HL-60 (cell line): ENCODE results near the gene UBE2E1.

Experiments used
- DNase-seq, 2 experiments: peaks; one replicate each; pipeline ENCODE4 v3.0.0-alpha.2; 2010 to 2020; ENCODE audit warnings: low read depth in 1 of 2, low spot score in 1 of 2
- H3K27ac ChIP-seq: fragments of 250-450 bp; sonication (Bioruptor Pico); replicated peaks from 2 replicates; pipeline ENCODE4 v1.5.1; 2020; ENCODE audit warnings: mild to moderate bottlenecking, moderate library complexity
- H3K27me3 ChIP-seq: fragments of 250-450 bp; sonication (Bioruptor Pico); 2 replicates; pipeline ENCODE4 v1.5.1; 2021; ENCODE audit warnings: mild to moderate bottlenecking, moderate library complexity; ENCODE audit not compliant: insufficient read depth, poor library complexity, severe bottlenecking
- H3K4me3 ChIP-seq: replicated peaks from 2 replicates; pipeline ENCODE4 v1.5.1; 2011; ENCODE audit warnings: mild to moderate bottlenecking, control low read depth, low read length; ENCODE audit not compliant: insufficient read depth
- GABPA ChIP-seq: IDR thresholded peaks from 2 replicates; pipeline ENCODE4 v1.6.1; 2012; ENCODE audit warnings: low read depth
- POLR2AphosphoS5 ChIP-seq: IDR thresholded peaks from 2 replicates; pipeline ENCODE4 v1.6.1; 2012; ENCODE audit warnings: low read depth
- SPI1 ChIP-seq: IDR thresholded peaks from 2 replicates; pipeline ENCODE4 v1.6.1; 2012; ENCODE audit warnings: low read depth, mild to moderate bottlenecking, borderline replicate concordance
- TF ChIP-seq, protein P1 (sequence below): IDR thresholded peaks from one replicate; pipeline ENCODE4 v1.5.1; 2011; ENCODE audit warnings: low read length, control low read depth, inconsistent platforms; ENCODE audit not compliant: insufficient read depth
- TF ChIP-seq, protein P2 (sequence below): IDR thresholded peaks from 2 replicates; pipeline ENCODE4 v1.6.1; 2012; ENCODE audit warnings: low read depth; ENCODE audit not compliant: insufficient replicate concordance

UBE2E1 gene

DNA sequence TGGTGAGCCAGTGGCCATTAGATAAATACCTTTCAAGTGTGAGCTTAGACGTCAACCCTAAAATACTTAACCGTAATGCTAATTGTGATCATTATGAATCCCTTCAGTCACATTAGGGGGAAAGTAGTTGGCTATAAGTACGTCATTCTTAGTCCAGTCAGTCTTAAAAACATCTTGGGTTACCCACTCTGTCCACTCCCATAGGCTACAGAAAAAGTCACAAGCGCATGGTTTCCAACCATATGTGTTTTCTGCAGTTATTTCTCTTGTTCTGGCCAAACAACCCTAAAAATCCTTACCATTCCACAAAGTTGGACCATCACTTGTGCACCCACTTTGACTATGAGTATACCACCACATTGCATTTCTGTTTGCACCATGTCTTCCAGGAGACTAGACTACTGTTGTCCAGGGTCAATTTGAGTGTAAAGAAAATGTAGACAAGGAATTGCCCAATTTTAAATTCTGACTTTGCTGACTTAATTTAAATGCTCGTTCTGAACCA, 114.4 kb downstream of the UBE2E1 start:
- DNase-seq: no peak
- Histone ChIP-seq H3K27ac (no peak overlapping the region), H3K4me3 (no peak overlapping the region), H3K27me3 (no peaks in the 10 kb centered on the region)
- peak; percentile 71 for TF ChIP-seq POLR2AphosphoS5
- TF ChIP-seq, protein P1, sequence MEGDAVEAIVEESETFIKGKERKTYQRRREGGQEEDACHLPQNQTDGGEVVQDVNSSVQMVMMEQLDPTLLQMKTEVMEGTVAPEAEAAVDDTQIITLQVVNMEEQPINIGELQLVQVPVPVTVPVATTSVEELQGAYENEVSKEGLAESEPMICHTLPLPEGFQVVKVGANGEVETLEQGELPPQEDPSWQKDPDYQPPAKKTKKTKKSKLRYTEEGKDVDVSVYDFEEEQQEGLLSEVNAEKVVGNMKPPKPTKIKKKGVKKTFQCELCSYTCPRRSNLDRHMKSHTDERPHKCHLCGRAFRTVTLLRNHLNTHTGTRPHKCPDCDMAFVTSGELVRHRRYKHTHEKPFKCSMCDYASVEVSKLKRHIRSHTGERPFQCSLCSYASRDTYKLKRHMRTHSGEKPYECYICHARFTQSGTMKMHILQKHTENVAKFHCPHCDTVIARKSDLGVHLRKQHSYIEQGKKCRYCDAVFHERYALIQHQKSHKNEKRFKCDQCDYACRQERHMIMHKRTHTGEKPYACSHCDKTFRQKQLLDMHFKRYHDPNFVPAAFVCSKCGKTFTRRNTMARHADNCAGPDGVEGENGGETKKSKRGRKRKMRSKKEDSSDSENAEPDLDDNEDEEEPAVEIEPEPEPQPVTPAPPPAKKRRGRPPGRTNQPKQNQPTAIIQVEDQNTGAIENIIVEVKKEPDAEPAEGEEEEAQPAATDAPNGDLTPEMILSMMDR: no peak

DNA sequence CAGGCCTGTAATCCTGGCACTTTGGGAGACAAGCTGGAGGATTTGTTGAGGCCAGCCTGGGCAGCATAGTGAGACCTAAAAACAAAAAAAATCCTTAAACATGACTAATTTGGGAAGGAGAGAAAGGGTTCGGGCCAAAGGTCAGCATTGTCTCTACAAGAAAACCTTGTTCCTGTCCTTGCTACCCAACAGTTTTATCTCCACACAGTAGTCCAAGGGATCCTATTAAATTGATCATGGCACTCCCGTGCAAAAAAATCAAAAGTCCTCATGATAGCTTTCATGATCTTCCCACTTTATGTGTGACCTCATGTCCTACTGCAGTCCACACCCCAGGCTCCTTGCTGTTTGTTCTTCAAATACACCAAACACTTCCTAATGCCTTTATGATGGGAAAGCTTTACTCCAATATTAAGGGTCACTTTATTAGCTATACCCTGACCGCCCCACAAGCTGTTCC, 115.3 kb downstream of the UBE2E1 start:
- H3K27ac ChIP-seq: no peak overlapping the region
- no peaks in the 10 kb centered on the region for H3K27me3 ChIP-seq
- no peak overlapping the region for H3K4me3 ChIP-seq
- TF ChIP-seq POLR2AphosphoS5: peak; percentile 59
- TF ChIP-seq, protein P2, sequence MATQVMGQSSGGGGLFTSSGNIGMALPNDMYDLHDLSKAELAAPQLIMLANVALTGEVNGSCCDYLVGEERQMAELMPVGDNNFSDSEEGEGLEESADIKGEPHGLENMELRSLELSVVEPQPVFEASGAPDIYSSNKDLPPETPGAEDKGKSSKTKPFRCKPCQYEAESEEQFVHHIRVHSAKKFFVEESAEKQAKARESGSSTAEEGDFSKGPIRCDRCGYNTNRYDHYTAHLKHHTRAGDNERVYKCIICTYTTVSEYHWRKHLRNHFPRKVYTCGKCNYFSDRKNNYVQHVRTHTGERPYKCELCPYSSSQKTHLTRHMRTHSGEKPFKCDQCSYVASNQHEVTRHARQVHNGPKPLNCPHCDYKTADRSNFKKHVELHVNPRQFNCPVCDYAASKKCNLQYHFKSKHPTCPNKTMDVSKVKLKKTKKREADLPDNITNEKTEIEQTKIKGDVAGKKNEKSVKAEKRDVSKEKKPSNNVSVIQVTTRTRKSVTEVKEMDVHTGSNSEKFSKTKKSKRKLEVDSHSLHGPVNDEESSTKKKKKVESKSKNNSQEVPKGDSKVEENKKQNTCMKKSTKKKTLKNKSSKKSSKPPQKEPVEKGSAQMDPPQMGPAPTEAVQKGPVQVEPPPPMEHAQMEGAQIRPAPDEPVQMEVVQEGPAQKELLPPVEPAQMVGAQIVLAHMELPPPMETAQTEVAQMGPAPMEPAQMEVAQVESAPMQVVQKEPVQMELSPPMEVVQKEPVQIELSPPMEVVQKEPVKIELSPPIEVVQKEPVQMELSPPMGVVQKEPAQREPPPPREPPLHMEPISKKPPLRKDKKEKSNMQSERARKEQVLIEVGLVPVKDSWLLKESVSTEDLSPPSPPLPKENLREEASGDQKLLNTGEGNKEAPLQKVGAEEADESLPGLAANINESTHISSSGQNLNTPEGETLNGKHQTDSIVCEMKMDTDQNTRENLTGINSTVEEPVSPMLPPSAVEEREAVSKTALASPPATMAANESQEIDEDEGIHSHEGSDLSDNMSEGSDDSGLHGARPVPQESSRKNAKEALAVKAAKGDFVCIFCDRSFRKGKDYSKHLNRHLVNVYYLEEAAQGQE: no peak
- DNase-seq: no peak

GRCh38 chr3:23923786-23924185, 118.0 kb downstream of the UBE2E1 start:
- no peak for DNase-seq
- Histone ChIP-seq H3K4me3 (no peak overlapping the region), H3K27me3 (no peaks in the 10 kb centered on the region), H3K27ac (no peak overlapping the region)
- TF ChIP-seq GABPA (no peak), SPI1 (no peak), POLR2AphosphoS5 (no peak)
- TF ChIP-seq, protein P1: no peak
- TF ChIP-seq, protein P2: no peak

DNA sequence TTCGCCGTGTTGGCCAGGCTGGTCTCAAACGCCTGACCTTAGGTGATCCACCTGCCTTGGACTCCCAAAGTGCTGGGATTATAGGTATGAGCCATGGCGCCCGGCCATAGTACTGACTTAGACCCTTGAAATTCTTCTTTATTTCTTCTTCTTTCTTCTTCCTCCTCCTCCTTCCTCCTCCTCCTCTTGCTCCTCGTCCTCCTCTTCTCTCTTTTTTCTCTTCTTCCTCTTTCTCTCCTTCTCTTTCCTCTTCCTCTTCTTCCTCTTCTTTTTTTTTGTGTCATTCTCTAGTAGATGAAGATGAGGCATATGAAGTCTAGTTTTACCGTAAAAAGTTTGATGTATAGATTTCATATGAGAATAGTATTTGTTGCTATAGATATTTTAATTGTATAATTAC, 120.5 kb downstream of the UBE2E1 start:
- TF ChIP-seq GABPA: no peak
- H3K27ac ChIP-seq: no peak overlapping the region
- H3K27me3 ChIP-seq: no peaks in the 10 kb centered on the region
- no peak overlapping the region for H3K4me3 ChIP-seq
- DNase-seq: no peak

- no peaks in the 10 kb centered on the region for H3K27me3 ChIP-seq
- no peak overlapping the region for H3K4me3 ChIP-seq
- TF ChIP-seq POLR2AphosphoS5 (no peak), GABPA (no peak), SPI1 (no peak)
- TF ChIP-seq, protein P2: no peak
- TF ChIP-seq, protein P1: no peak
- H3K27ac ChIP-seq: no peak overlapping the region
- DNase-seq: no peak
Measured at GRCh38 chr3:23926736-23927135, 121.0 kb downstream of the UBE2E1 start.
